Measurements from ENCODE around the gene TLE3. TPM values are rescaled to one million over a fixed set of nuclear protein-coding genes. Genes with fewer than 3 reads are reported as not detected.

The TLE3 gene
- polyA plus RNA-seq, 1 donor (not counting 4 experiments of a cell fraction or from before 2014, with no cell fraction given), result 8.3 TPM

DNA sequence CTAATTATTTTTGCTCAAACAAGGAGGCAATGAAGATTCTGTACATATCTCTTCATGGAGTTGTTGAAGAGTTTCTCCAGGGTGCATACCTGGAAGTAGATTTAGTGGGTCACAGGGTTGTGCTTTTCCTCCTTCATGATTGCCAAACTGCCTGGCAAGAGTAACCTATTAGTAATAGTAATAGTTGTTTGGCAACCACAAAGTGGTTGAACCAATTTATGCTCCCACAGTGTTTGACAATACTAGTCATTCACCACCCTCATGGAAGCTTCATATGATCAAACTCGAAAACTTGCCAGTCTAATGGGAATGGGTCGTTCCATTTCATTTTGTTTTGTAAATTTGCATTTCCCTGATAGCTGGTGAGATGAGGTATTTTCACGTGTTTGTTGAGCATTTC lies 57.8 kb downstream of the TLE3 start:
- Histone ChIP-seq H3K36me3 (ENCODE audit: control insufficient read depth in 2 of 2, extremely low read depth in 1 of 2, insufficient read depth in 2 of 2, low read length in 2 of 2) (no peaks in the 10 kb centered on the region), H3K9me3 (ENCODE audit: control insufficient read depth, low read depth, low read length) (no peaks in the 10 kb centered on the region), H3K4me2 (ENCODE audit: control insufficient read depth, extremely low read depth, insufficient read depth, low read depth, low read length) (no peak overlapping the region), H3K4me3 (ENCODE audit: control insufficient read depth in 2 of 3, extremely low read depth in 1 of 3, insufficient read depth in 2 of 3, low read depth in 1 of 3, low read length in 3 of 3) (no peak overlapping the region), H4K20me1 (ENCODE audit: control insufficient read depth, extremely low read depth, insufficient read depth, low read length) (no peaks in the 10 kb centered on the region), H3K9me1 (ENCODE audit: control insufficient read depth, extremely low read depth, insufficient read depth, low read length) (no peaks in the 10 kb centered on the region), H3K9ac (ENCODE audit: control insufficient read depth, extremely low read depth, insufficient read depth, low read length) (no peak overlapping the region), H3K79me2 (ENCODE audit: control insufficient read depth, insufficient read depth, low read length) (no peaks in the 10 kb centered on the region), H2AFZ (ENCODE audit: control insufficient read depth, low read length) (no peak overlapping the region), H3K27me3 (ENCODE audit: control insufficient read depth, extremely low read depth, insufficient read depth, low read length) (peaks cover 30% of the 10 kb centered on the region), H3K27ac (ENCODE audit: control insufficient read depth, insufficient read depth, low read length) (no peak overlapping the region), H3K4me1 (ENCODE audit: control insufficient read depth, extremely low read depth, insufficient read depth, low read length) (peaks cover 3% of the 10 kb centered on the region)
- no peak for TF ChIP-seq EZH2 (IDR thresholded peaks at IDR 0.05; ENCODE audit: low read length)
- TF ChIP-seq, protein P1, sequence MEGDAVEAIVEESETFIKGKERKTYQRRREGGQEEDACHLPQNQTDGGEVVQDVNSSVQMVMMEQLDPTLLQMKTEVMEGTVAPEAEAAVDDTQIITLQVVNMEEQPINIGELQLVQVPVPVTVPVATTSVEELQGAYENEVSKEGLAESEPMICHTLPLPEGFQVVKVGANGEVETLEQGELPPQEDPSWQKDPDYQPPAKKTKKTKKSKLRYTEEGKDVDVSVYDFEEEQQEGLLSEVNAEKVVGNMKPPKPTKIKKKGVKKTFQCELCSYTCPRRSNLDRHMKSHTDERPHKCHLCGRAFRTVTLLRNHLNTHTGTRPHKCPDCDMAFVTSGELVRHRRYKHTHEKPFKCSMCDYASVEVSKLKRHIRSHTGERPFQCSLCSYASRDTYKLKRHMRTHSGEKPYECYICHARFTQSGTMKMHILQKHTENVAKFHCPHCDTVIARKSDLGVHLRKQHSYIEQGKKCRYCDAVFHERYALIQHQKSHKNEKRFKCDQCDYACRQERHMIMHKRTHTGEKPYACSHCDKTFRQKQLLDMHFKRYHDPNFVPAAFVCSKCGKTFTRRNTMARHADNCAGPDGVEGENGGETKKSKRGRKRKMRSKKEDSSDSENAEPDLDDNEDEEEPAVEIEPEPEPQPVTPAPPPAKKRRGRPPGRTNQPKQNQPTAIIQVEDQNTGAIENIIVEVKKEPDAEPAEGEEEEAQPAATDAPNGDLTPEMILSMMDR (optimal IDR thresholded peaks at IDR 0.05 in 1 of 3, IDR thresholded peaks at IDR 0.05 in 1 of 3, conservative IDR thresholded peaks at IDR 0.05 in 1 of 3; ENCODE audit: extremely low read depth in 1 of 3, insufficient read depth in 2 of 3, low read length in 3 of 3), result no peak
- dilution Hi-C loops (cut with MboI; ENCODE audit: extremely low pct_ligation_motif_present, low sequenced_read_pairs), result no loop called here
- DNase-seq (ENCODE audit: low read depth, low spot score) (no peak), FAIRE-seq (no peak)

DNA sequence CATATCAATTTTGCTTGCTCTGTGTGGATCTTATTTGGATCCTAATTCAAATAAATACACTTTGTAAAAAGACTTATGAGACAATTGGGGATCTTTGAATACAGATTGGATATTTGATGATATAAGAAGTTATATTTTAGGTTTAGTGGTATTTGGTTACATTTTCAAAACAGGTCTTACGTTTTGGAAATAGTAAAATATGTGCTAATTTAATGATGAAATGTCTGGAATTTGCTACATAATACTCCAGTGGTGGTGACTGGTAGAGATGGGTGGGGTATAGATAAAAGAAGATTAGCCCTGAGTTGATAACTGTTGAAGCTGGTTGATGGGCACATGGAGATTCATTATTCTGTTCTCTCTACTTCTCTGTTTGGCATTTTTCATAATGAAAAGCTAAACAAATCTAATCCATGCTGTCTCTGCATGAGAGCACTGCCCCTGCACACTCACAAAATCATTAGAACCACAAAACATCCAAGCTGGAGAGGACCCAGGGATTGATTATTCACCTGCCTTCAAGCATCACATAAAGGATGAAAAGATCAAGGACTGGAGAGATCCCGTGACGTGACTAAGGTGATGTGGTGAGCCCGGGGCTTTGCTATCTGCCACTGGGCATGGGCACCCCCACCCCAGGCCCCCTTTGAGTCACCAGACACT lies 58.9 kb downstream of the TLE3 start:
- H3K79me2 ChIP-seq (ENCODE audit: control insufficient read depth, insufficient read depth, low read length), result no peaks in the 10 kb centered on the region
- H3K9ac ChIP-seq (ENCODE audit: control insufficient read depth, extremely low read depth, insufficient read depth, low read length), result no peak overlapping the region
- no peaks in the 10 kb centered on the region for H4K20me1 ChIP-seq (ENCODE audit: control insufficient read depth, extremely low read depth, insufficient read depth, low read length)
- H3K4me3 ChIP-seq (ENCODE audit: control insufficient read depth in 2 of 3, extremely low read depth in 1 of 3, insufficient read depth in 2 of 3, low read depth in 1 of 3, low read length in 3 of 3), result no peak overlapping the region
- no peak for DNase-seq (ENCODE audit: low read depth, low spot score)
- no peaks in the 10 kb centered on the region for H3K36me3 ChIP-seq (ENCODE audit: control insufficient read depth in 2 of 2, extremely low read depth in 1 of 2, insufficient read depth in 2 of 2, low read length in 2 of 2)
- H3K9me3 ChIP-seq (ENCODE audit: control insufficient read depth, low read depth, low read length), result no peaks in the 10 kb centered on the region
- no peak overlapping the region for H2AFZ ChIP-seq (ENCODE audit: control insufficient read depth, low read length)
- dilution Hi-C loops (cut with MboI; ENCODE audit: extremely low pct_ligation_motif_present, low sequenced_read_pairs), result no loop called here
- no peaks in the 10 kb centered on the region for H3K9me1 ChIP-seq (ENCODE audit: control insufficient read depth, extremely low read depth, insufficient read depth, low read length)
- no peak for TF ChIP-seq EZH2 (IDR thresholded peaks at IDR 0.05; ENCODE audit: low read length)
- TF ChIP-seq, protein P1 (optimal IDR thresholded peaks at IDR 0.05 in 1 of 3, IDR thresholded peaks at IDR 0.05 in 1 of 3, conservative IDR thresholded peaks at IDR 0.05 in 1 of 3; ENCODE audit: extremely low read depth in 1 of 3, insufficient read depth in 2 of 3, low read length in 3 of 3), result no peak
- FAIRE-seq, result no peak
- peaks cover 6% of the 10 kb centered on the region for H3K4me1 ChIP-seq (ENCODE audit: control insufficient read depth, extremely low read depth, insufficient read depth, low read length)
- H3K4me2 ChIP-seq (ENCODE audit: control insufficient read depth, extremely low read depth, insufficient read depth, low read depth, low read length), result no peak overlapping the region
- H3K27me3 ChIP-seq (ENCODE audit: control insufficient read depth, extremely low read depth, insufficient read depth, low read length), result peaks cover 40% of the 10 kb centered on the region
- H3K27ac ChIP-seq (ENCODE audit: control insufficient read depth, insufficient read depth, low read length), result no peak overlapping the region
